Esophagus muscularis mucosa (tissue), 4 donors: ENCODE results near the gene CHST9.

Experiments used
- CTCF ChIP-seq, 3 experiments: fragments of 200-600 bp in 2 of 3; fragments of 450-650 bp in 1 of 3; sonication (generic) in 2 of 3; IDR thresholded peaks; one replicate each; pipeline ENCODE4 v1.5.1; 2017 to 2019; ENCODE audit warnings: antibody characterized with exemption in 3 of 3, mild to moderate bottlenecking in 2 of 3, moderate library complexity in 1 of 3
- EP300 ChIP-seq: sonication (generic); formaldehyde crosslinking; IDR thresholded peaks from one replicate; pipeline ENCODE4 v1.6.1; 2017; ENCODE audit warnings: antibody characterized with exemption
- POLR2AphosphoS5 ChIP-seq, 2 donors: sonication (generic); formaldehyde crosslinking; IDR thresholded peaks; one replicate each; pipeline ENCODE4 v1.6.1; 2017; ENCODE audit warnings: antibody characterized with exemption in 2 of 2

- no peak for TF ChIP-seq CTCF (IDR thresholded peaks at IDR 0.05)
- no peak for TF ChIP-seq EP300
- no peak for TF ChIP-seq POLR2AphosphoS5 (IDR thresholded peaks at IDR 0.05)
Observed at GRCh38 chr18:27188309-27188708, 3.2 kb upstream of the CHST9 start.
